GM18508 (cell line): ENCODE data around the gene TAC4.

Source experiments
- ATAC-seq: cut with Tn5 transposase; IDR thresholded peaks from one replicate; pipeline ENCODE4 v1.9.1; 2021; ENCODE audit warnings: moderate number of reproducible peaks; ENCODE audit not compliant: insufficient read depth, unreplicated experiment

The TAC4 gene

GRCh38 chr17:49819651-49820050 is 28.2 kb downstream of the TAC4 start:
- no peak for ATAC-seq

GRCh38 chr17:49819138-49819537 is 28.7 kb downstream of the TAC4 start:
- ATAC-seq: no peak

- ATAC-seq: no peak
Measured at GRCh38 chr17:49817993-49818392, 29.9 kb downstream of the TAC4 start.

GRCh38 chr17:49815761-49816281 is 32.0 kb downstream of the TAC4 start:
- ATAC-seq: no peak

GRCh38 chr17:49814781-49815529 is 32.9 kb downstream of the TAC4 start:
- ATAC-seq: no peak

- ATAC-seq: no peak
Measured at GRCh38 chr17:49809056-49809455, 38.8 kb downstream of the TAC4 start.

- no peak for ATAC-seq
Measured at GRCh38 chr17:49798738-49799137, 49.1 kb downstream of the TAC4 start.

- ATAC-seq: no peak
Measured at GRCh38 chr17:49798182-49798581, 49.7 kb downstream of the TAC4 start.

GRCh38 chr17:49795372-49795771 is 52.5 kb downstream of the TAC4 start:
- ATAC-seq: no peak

GRCh38 chr17:49793309-49793708 is 54.6 kb downstream of the TAC4 start:
- no peak for ATAC-seq

- ATAC-seq: no peak
Measured at GRCh38 chr17:49789243-49789578, 58.7 kb downstream of the TAC4 start.

GRCh38 chr17:49788478-49789242 is 59.2 kb downstream of the TAC4 start, which contains the start of gene KAT7:
TSS of gene KAT7 (plus strand) at chr17:49788681. CDS start at chr17:49788835, 154 bp downstream.
- ATAC-seq: peak; percentile 77
